CD4-positive, CD25-positive, alpha-beta regulatory T cell (primary cell): ENCODE data around the gene PSD. TPM values are rescaled to one million over a fixed set of nuclear protein-coding genes. Genes with fewer than 3 reads are reported as not detected.

Experiments
- ATAC-seq, 2 donors: fragments of 150-1000 bp; cut with Tn5 transposase; one replicate each; pipeline ENCODE4 v1.10.0; 2021; ENCODE audit warnings: low read depth in 2 of 2, moderate number of reproducible peaks in 2 of 2, moderate library complexity in 1 of 2
- DNase-seq, 3 donors: peaks; one replicate each; pipeline versions ENCODE4 v3.0.0 to v3.0.0-alpha.2; 2012 to 2022; ENCODE audit warnings: mixed read lengths in 1 of 3
- H3K27ac ChIP-seq: one replicate; pipeline ENCODE4 v1.7.0; 2013; ENCODE audit warnings: mild to moderate bottlenecking, low read length; ENCODE audit not compliant: insufficient read depth, poor library complexity, severe bottlenecking
- H3K27me3 ChIP-seq: one replicate; pipeline ENCODE4 v1.7.0; 2013; ENCODE audit warnings: low read length; ENCODE audit not compliant: control insufficient read depth, insufficient read depth
- H3K36me3 ChIP-seq: one replicate; pipeline ENCODE4 v1.7.0; 2013; ENCODE audit warnings: mild to moderate bottlenecking, low read length, moderate library complexity; ENCODE audit not compliant: control insufficient read depth, insufficient read depth
- H3K4me1 ChIP-seq: 2 replicates; pipeline ENCODE4 v1.7.0; 2013; ENCODE audit warnings: mild to moderate bottlenecking, low read length; ENCODE audit not compliant: insufficient read depth, control insufficient read depth, poor library complexity, severe bottlenecking
- H3K4me3 ChIP-seq: one replicate; pipeline ENCODE4 v1.7.0; 2013; ENCODE audit warnings: low read depth, mild to moderate bottlenecking, low read length, moderate library complexity
- H3K9me3 ChIP-seq, 2 experiments: 1 replicate in 1 of 2; 2 replicates in 1 of 2; pipeline ENCODE4 v1.7.0; 2013; ENCODE audit warnings: low read length in 2 of 2, mild to moderate bottlenecking in 1 of 2, moderate library complexity in 1 of 2; ENCODE audit not compliant: control insufficient read depth in 2 of 2
- H3K27ac Mint-ChIP-seq, 3 donors: one replicate each; pipeline ENCODE4 v1.8.0; 2020 to 2022; ENCODE audit warnings: mild to moderate bottlenecking in 3 of 3, mixed read lengths in 3 of 3, moderate library complexity in 2 of 3
- H3K27me3 Mint-ChIP-seq: one replicate; pipeline ENCODE4 v1.8.0; 2022; ENCODE audit warnings: mild to moderate bottlenecking, mixed read lengths
- H3K36me3 Mint-ChIP-seq: one replicate; pipeline ENCODE4 v1.8.0; 2020; ENCODE audit warnings: mixed read lengths
- H3K4me1 Mint-ChIP-seq, 4 donors: one replicate each; pipeline ENCODE4 v1.8.0; 2020 to 2022; ENCODE audit warnings: mixed read lengths in 4 of 4, mild to moderate bottlenecking in 1 of 4
- H3K4me3 Mint-ChIP-seq, 4 donors: one replicate each; pipeline ENCODE4 v1.8.0; 2020 to 2022; ENCODE audit warnings: mild to moderate bottlenecking in 4 of 4, mixed read lengths in 4 of 4, moderate library complexity in 3 of 4
- H3K9me3 Mint-ChIP-seq, 7 donors: one replicate each; pipeline ENCODE4 v1.8.0; 2020 to 2022; ENCODE audit warnings: mixed read lengths in 7 of 7, mild to moderate bottlenecking in 3 of 7, moderate library complexity in 2 of 7
- polyA plus RNA-seq, 4 donors: library from polyadenylated mRNA; unstranded; fragments of 300-500 nt; fragmentation: Illumina TruSeq; gene quantifications; one replicate each; pipeline ENCODE4 v1.2.3, GENCODE V29; 2021
- total RNA-seq: library from RNA; stranded (reverse); gene quantifications from one replicate; pipeline ENCODE4 v1.2.3, GENCODE V29; 2022

The PSD gene
- total and polyA plus RNA-seq, 5 donors from 2014 or later = 1.4 to 2.9 (median 2.2) TPM

GRCh38 chr10:102429468-102429867, 10.9 kb upstream of the PSD start:
- Mint-ChIP-seq H3K27ac (no peak overlapping the region), H3K4me3 (peak overlapping the region in 1 of 4 donors; percentile 81), H3K9me3 (no peaks in the 10 kb centered on the region), H3K36me3 (no peaks in the 10 kb centered on the region), H3K4me1 (peaks cover 11 to 39% (median 22%) of the 10 kb centered on the region in 4 donors), H3K27me3 (no peaks in the 10 kb centered on the region)
- peaks cover 3% of the 10 kb centered on the region for H3K36me3 ChIP-seq
- no peaks in the 10 kb centered on the region for H3K9me3 ChIP-seq
- H3K27ac ChIP-seq = no peak overlapping the region
- no peak overlapping the region for H3K4me3 ChIP-seq
- ATAC-seq (no peak), DNase-seq (no peak)
- H3K27me3 ChIP-seq = no peaks in the 10 kb centered on the region
- peaks cover 27% of the 10 kb centered on the region for H3K4me1 ChIP-seq

GRCh38 chr10:102426803-102427287, 8.3 kb upstream of the PSD start:
- ATAC-seq = no peak
- DNase-seq = no peak
- Histone ChIP-seq H3K36me3 (peaks cover 3% of the 10 kb centered on the region), H3K27ac (no peak overlapping the region), H3K4me3 (no peak overlapping the region), H3K4me1 (peaks cover 21% of the 10 kb centered on the region), H3K27me3 (no peaks in the 10 kb centered on the region), H3K9me3 (no peaks in the 10 kb centered on the region)
- peaks cover 5 to 29% (median 20%) of the 10 kb centered on the region in 4 donors for H3K4me1 Mint-ChIP-seq
- no peaks in the 10 kb centered on the region for H3K9me3 Mint-ChIP-seq
- peak overlapping the region in 1 of 3 donors; percentile 26 for H3K27ac Mint-ChIP-seq
- no peaks in the 10 kb centered on the region for H3K27me3 Mint-ChIP-seq
- H3K4me3 Mint-ChIP-seq = peak overlapping the region in 1 of 4 donors; percentile 52
- H3K36me3 Mint-ChIP-seq = no peaks in the 10 kb centered on the region

GRCh38 chr10:102425444-102425843, 6.9 kb upstream of the PSD start:
- no peak for DNase-seq
- Histone ChIP-seq H3K9me3 (no peaks in the 10 kb centered on the region), H3K4me1 (peaks cover 27% of the 10 kb centered on the region), H3K4me3 (no peak overlapping the region), H3K27me3 (no peaks in the 10 kb centered on the region), H3K27ac (no peak overlapping the region), H3K36me3 (peaks cover 3% of the 10 kb centered on the region)
- no peak overlapping the region for H3K4me3 Mint-ChIP-seq
- H3K4me1 Mint-ChIP-seq = peaks cover 5 to 30% (median 19%) of the 10 kb centered on the region in 4 donors
- peaks cover 7% of the 10 kb centered on the region for H3K27me3 Mint-ChIP-seq
- ATAC-seq = no peak
- no peaks in the 10 kb centered on the region for H3K36me3 Mint-ChIP-seq
- no peaks in the 10 kb centered on the region for H3K9me3 Mint-ChIP-seq
- H3K27ac Mint-ChIP-seq = no peak overlapping the region

- Histone ChIP-seq H3K27ac (no peak overlapping the region), H3K4me1 (peaks cover 32% of the 10 kb centered on the region), H3K4me3 (no peak overlapping the region), H3K9me3 (no peaks in the 10 kb centered on the region), H3K36me3 (peaks cover 3% of the 10 kb centered on the region), H3K27me3 (no peaks in the 10 kb centered on the region)
- DNase-seq = no peak
- ATAC-seq = no peak
- Mint-ChIP-seq H3K4me3 (peak overlapping the region in 1 of 4 donors; percentile 97), H3K27me3 (peaks cover 9% of the 10 kb centered on the region), H3K27ac (no peak overlapping the region), H3K9me3 (no peaks in the 10 kb centered on the region), H3K4me1 (peaks cover 5 to 35% (median 22%) of the 10 kb centered on the region in 4 donors), H3K36me3 (no peaks in the 10 kb centered on the region)
These were observed 6.3 kb upstream of the PSD start for GRCh38 chr10:102424916-102425315.

GRCh38 chr10:102424145-102424544, 5.6 kb upstream of the PSD start:
- no peak overlapping the region for H3K27ac Mint-ChIP-seq
- Histone ChIP-seq H3K36me3 (peaks cover 3% of the 10 kb centered on the region), H3K9me3 (no peaks in the 10 kb centered on the region), H3K27ac (no peak overlapping the region), H3K4me3 (no peak overlapping the region), H3K4me1 (peaks cover 40% of the 10 kb centered on the region), H3K27me3 (no peaks in the 10 kb centered on the region)
- ATAC-seq (no peak), DNase-seq (no peak)
- H3K4me1 Mint-ChIP-seq = peaks cover 5 to 43% (median 23%) of the 10 kb centered on the region in 4 donors
- no peaks in the 10 kb centered on the region for H3K9me3 Mint-ChIP-seq
- H3K36me3 Mint-ChIP-seq = no peaks in the 10 kb centered on the region
- H3K27me3 Mint-ChIP-seq = peaks cover 9% of the 10 kb centered on the region
- peak overlapping the region in 3 of 4 donors; percentile 69 to 97 (median 75) for H3K4me3 Mint-ChIP-seq

GRCh38 chr10:102423372-102423968, 4.9 kb upstream of the PSD start:
- Mint-ChIP-seq H3K27ac (no peak overlapping the region), H3K9me3 (no peaks in the 10 kb centered on the region), H3K4me3 (peak overlapping the region in 3 of 4 donors; percentile 66 to 97 (median 69)), H3K36me3 (no peaks in the 10 kb centered on the region), H3K4me1 (peaks cover 5 to 46% (median 23%) of the 10 kb centered on the region in 4 donors), H3K27me3 (peaks cover 9% of the 10 kb centered on the region)
- no peak overlapping the region for H3K4me3 ChIP-seq
- no peaks in the 10 kb centered on the region for H3K9me3 ChIP-seq
- ATAC-seq (no peak), DNase-seq (no peak)
- H3K27ac ChIP-seq = no peak overlapping the region
- peaks cover under 1% of the 10 kb centered on the region for H3K27me3 ChIP-seq
- peaks cover 44% of the 10 kb centered on the region for H3K4me1 ChIP-seq
- H3K36me3 ChIP-seq = peaks cover 3% of the 10 kb centered on the region

- Mint-ChIP-seq H3K4me3 (peak overlapping the region; percentile 92 to 98 (median 95)), H3K27me3 (peaks cover 9% of the 10 kb centered on the region), H3K9me3 (peaks cover 0 to 4% (median 0%) of the 10 kb centered on the region in 7 donors), H3K27ac (peak overlapping the region; percentile 32 to 42 (median 38)), H3K4me1 (peaks cover 3 to 52% (median 23%) of the 10 kb centered on the region in 4 donors), H3K36me3 (no peaks in the 10 kb centered on the region)
- peak in 2 of 3 donors; percentile 26 to 62 for DNase-seq
- Histone ChIP-seq H3K27ac (peak overlapping the region; percentile 79), H3K4me1 (peaks cover 44% of the 10 kb centered on the region), H3K36me3 (peaks cover 3% of the 10 kb centered on the region), H3K4me3 (peak overlapping the region; percentile 61), H3K27me3 (peaks cover 7% of the 10 kb centered on the region), H3K9me3 (no peaks in the 10 kb centered on the region)
- ATAC-seq = no peak
These were observed 4.1 kb upstream of the PSD start for GRCh38 chr10:102422545-102423129.
